HG03520 (cell line): Measurements from ENCODE around the gene TTLL12.

Source experiments
- ATAC-seq: cut with Tn5 transposase; IDR thresholded peaks from one replicate; pipeline ENCODE4 v1.9.1; 2021; ENCODE audit warnings: mild to moderate bottlenecking, moderate library complexity; ENCODE audit not compliant: unreplicated experiment

The TTLL12 gene

GRCh38 chr22:43216738-43217137 lies 29.8 kb upstream of the TTLL12 start:
- no peak for ATAC-seq

GRCh38 chr22:43213962-43214361 lies 27.0 kb upstream of the TTLL12 start:
- ATAC-seq, result no peak

GRCh38 chr22:43213051-43213450 lies 26.1 kb upstream of the TTLL12 start:
- no peak for ATAC-seq

GRCh38 chr22:43212434-43212952 lies 25.6 kb upstream of the TTLL12 start:
- ATAC-seq, result no peak

- no peak for ATAC-seq
Observed at GRCh38 chr22:43211941-43212433, 25.1 kb upstream of the TTLL12 start.

- no peak for ATAC-seq
Observed at GRCh38 chr22:43210631-43211515, 23.9 kb upstream of the TTLL12 start.

- ATAC-seq, result no peak
Observed at GRCh38 chr22:43209971-43210370, 23.0 kb upstream of the TTLL12 start.

GRCh38 chr22:43209523-43209890 lies 22.6 kb upstream of the TTLL12 start:
- no peak for ATAC-seq

- ATAC-seq, result no peak
Observed at GRCh38 chr22:43208703-43209522, 22.0 kb upstream of the TTLL12 start.

GRCh38 chr22:43207849-43208702 lies 21.1 kb upstream of the TTLL12 start:
- ATAC-seq, result no peak

GRCh38 chr22:43207386-43207785 lies 20.5 kb upstream of the TTLL12 start:
- ATAC-seq, result no peak

GRCh38 chr22:43206509-43207161 lies 19.7 kb upstream of the TTLL12 start:
- no peak for ATAC-seq

- no peak for ATAC-seq
Observed at GRCh38 chr22:43205748-43206508, 19.0 kb upstream of the TTLL12 start.

GRCh38 chr22:43205261-43205691 lies 18.3 kb upstream of the TTLL12 start:
- ATAC-seq, result no peak

- ATAC-seq, result no peak
Observed at GRCh38 chr22:43203471-43203981, 16.6 kb upstream of the TTLL12 start.

GRCh38 chr22:43202756-43203410 lies 15.9 kb upstream of the TTLL12 start:
- ATAC-seq, result no peak

- no peak for ATAC-seq
Observed at GRCh38 chr22:43202326-43202725, 15.4 kb upstream of the TTLL12 start.

- ATAC-seq, result no peak
Observed at GRCh38 chr22:43201486-43202219, 14.7 kb upstream of the TTLL12 start.
